SK-N-SH (cell line): ENCODE results near the gene NFATC2IP. TPM values are rescaled to one million over a fixed set of nuclear protein-coding genes. Genes with fewer than 3 reads are reported as not detected.

Source experiments
- CTCF ChIA-PET: fragments of 300-600, 350-600 bp; formaldehyde crosslinking; extraction: SDS; loops from one replicate; lab custom pipeline; 2021; lab: Yijun Ruan, JAX
- POLR2A ChIA-PET: fragments of 350-600 bp; sonication (Branson Sonifier 250); formaldehyde crosslinking; extraction: SDS; loops from one replicate; lab custom pipeline; 2020; ENCODE audit warnings: antibody characterized with exemption, inconsistent platforms; lab: Yijun Ruan, JAX
- DNase-seq: peaks from one replicate; pipeline ENCODE4 v3.0.0; 2012
- H2AFZ ChIP-seq: fragments of 200-600 bp; sonication (generic); 2 replicates; pipeline ENCODE4 v1.8.1; 2016; ENCODE audit warnings: antibody characterized with exemption, mild to moderate bottlenecking, low read depth
- H3F3A ChIP-seq: fragments of 200-600 bp; sonication (generic); replicated peaks from 2 replicates; pipeline ENCODE3; 2016; ENCODE audit warnings: antibody characterized with exemption, mild to moderate bottlenecking; ENCODE audit not compliant: insufficient read depth
- H3K27ac ChIP-seq, 2 experiments: fragments of 200-500 bp in 1 of 2; fragments of 200-600 bp in 1 of 2; sonication (Bioruptor generic) in 1 of 2; sonication (generic), shearing (Covaris generic) in 1 of 2; 2 replicates each; pipeline versions ENCODE4 v1.5.1 to v1.6.1; 2014 to 2016; ENCODE audit warnings: low read depth in 2 of 2, inconsistent platforms in 1 of 2, low read length in 1 of 2, mild to moderate bottlenecking in 1 of 2, mixed read lengths in 1 of 2
- H3K27me3 ChIP-seq: fragments of 200-600 bp; sonication (generic), shearing (Covaris generic); 2 replicates; pipeline ENCODE4 v1.6.1; 2016; ENCODE audit warnings: mixed run types; ENCODE audit not compliant: insufficient read depth
- H3K36me3 ChIP-seq, 2 experiments: fragments of 200-500 bp in 1 of 2; fragments of 200-600 bp in 1 of 2; sonication (Bioruptor generic) in 1 of 2; sonication (generic) in 1 of 2; replicated peaks in 1 of 2; 2 replicates each; pipeline versions ENCODE3 to v1.5.1; 2014 to 2016; ENCODE audit warnings: low read length in 1 of 2, mild to moderate bottlenecking in 1 of 2; ENCODE audit not compliant: insufficient read depth in 2 of 2, control insufficient read depth in 1 of 2
- H3K4me1 ChIP-seq, 2 experiments: fragments of 200-500 bp in 1 of 2; fragments of 200-600 bp in 1 of 2; sonication (Bioruptor generic) in 1 of 2; sonication (generic), shearing (Covaris generic) in 1 of 2; 2 replicates each; pipeline versions ENCODE4 v1.5.1 to v1.6.1; 2014 to 2016; ENCODE audit warnings: low read depth in 1 of 2, low read length in 1 of 2, mixed run types in 1 of 2; ENCODE audit not compliant: insufficient read depth in 2 of 2, control insufficient read depth in 1 of 2
- H3K4me2 ChIP-seq: fragments of 200-600 bp; sonication (generic), shearing (Covaris generic); 2 replicates; pipeline ENCODE4 v1.6.1; 2017; ENCODE audit warnings: mixed run types
- H3K4me3 ChIP-seq, 2 experiments: fragments of 200-500 bp in 1 of 2; fragments of 200-600 bp in 1 of 2; sonication (Bioruptor generic) in 1 of 2; sonication (generic), shearing (Covaris generic) in 1 of 2; 2 replicates each; pipeline versions ENCODE4 v1.5.1 to v1.8.1; 2014 to 2016; ENCODE audit warnings: low read depth in 2 of 2, inconsistent platforms in 1 of 2, low read length in 1 of 2, mild to moderate bottlenecking in 1 of 2, mixed read lengths in 1 of 2, moderate library complexity in 1 of 2
- H3K79me2 ChIP-seq: fragments of 200-600 bp; sonication (generic); 2 replicates; pipeline ENCODE4 v1.8.1; 2017; ENCODE audit warnings: mild to moderate bottlenecking; ENCODE audit not compliant: insufficient read depth
- H3K9ac ChIP-seq: fragments of 200-600 bp; sonication (generic); 2 replicates; pipeline ENCODE4 v1.6.1; 2017; ENCODE audit warnings: mixed run types
- H3K9me2 ChIP-seq: fragments of 200-600 bp; sonication (generic); 2 replicates; pipeline ENCODE4 v1.6.1; 2017; ENCODE audit warnings: mixed run types
- H3K9me3 ChIP-seq: fragments of 200-600 bp; sonication (generic); 2 replicates; pipeline ENCODE4 v1.6.1; 2017; ENCODE audit warnings: mixed run types, mild to moderate bottlenecking, moderate library complexity
- H4K20me1 ChIP-seq: fragments of 200-600 bp; sonication (generic); 2 replicates; pipeline ENCODE4 v1.6.1; 2017; ENCODE audit warnings: mild to moderate bottlenecking, mixed run types; ENCODE audit not compliant: insufficient read depth
- ELF1 ChIP-seq: IDR thresholded peaks from 2 replicates; pipeline ENCODE4 v1.4.0; 2012
- EZH2phosphoT487 ChIP-seq: fragments of 200-600 bp; sonication (generic); IDR thresholded peaks from 2 replicates; pipeline ENCODE4 v1.6.1; 2017; ENCODE audit warnings: low read depth, mixed run types, mild to moderate bottlenecking, antibody characterized with exemption, moderate library complexity, borderline replicate concordance
- FOSL2 ChIP-seq: IDR thresholded peaks from 2 replicates; pipeline ENCODE4 v1.4.0; 2012; ENCODE audit warnings: low read depth, mild to moderate bottlenecking, moderate library complexity, borderline replicate concordance
- FOXJ3 ChIP-seq: sonication (generic); formaldehyde crosslinking; IDR thresholded peaks from 2 replicates; pipeline ENCODE4 v1.5.1; 2020; ENCODE audit warnings: mild to moderate bottlenecking, missing genetic modification reagents
- MAX ChIP-seq: IDR thresholded peaks from 2 replicates; pipeline ENCODE4 v1.4.0; 2012; ENCODE audit warnings: low read depth
- MXI1 ChIP-seq: IDR thresholded peaks from 2 replicates; pipeline ENCODE4 v1.6.1; 2012; ENCODE audit warnings: mild to moderate bottlenecking, low read depth, low read length, improper control_type of control experiment
- NFIC ChIP-seq: IDR thresholded peaks from 2 replicates; pipeline ENCODE4 v1.4.0; 2012; ENCODE audit warnings: borderline replicate concordance
- PBX3 ChIP-seq: IDR thresholded peaks from 2 replicates; pipeline ENCODE4; 2012
- REST ChIP-seq: IDR thresholded peaks from 2 replicates; pipeline ENCODE4 v1.6.1; 2012; ENCODE audit warnings: mild to moderate bottlenecking, low read depth, low read length, moderate library complexity
- SIN3A ChIP-seq: IDR thresholded peaks from 2 replicates; pipeline ENCODE4 v1.6.1; 2012; ENCODE audit warnings: low read depth, mild to moderate bottlenecking, low read length, moderate library complexity, borderline replicate concordance
- WGBS: methylation state at CpG from one replicate; pipeline ENCODE4 v1.1.6; 2017; ENCODE audit warnings: low lambda C conversion rate; 5-methylcytosine and 5-hydroxymethylcytosine counted together
- polyA plus RNA-seq, 3 experiments: library from polyadenylated mRNA; depleted of rRNA; stranded (reverse); fragments of >200 nt; gene quantifications; 2 replicates each; pipeline ENCODE4 v1.2.3, GENCODE V29; 2012

Gene NFATC2IP
- polyA plus RNA-seq, 1 of the 3 experiments (the other 2 are of a cell fraction), result 41.9 TPM

- no peak overlapping the region for H3K9ac ChIP-seq
- TF ChIP-seq NFIC (no peak), REST (no peak), SIN3A (no peak), MXI1 (no peak), ELF1 (no peak), MAX (no peak), EZH2phosphoT487 (no peak), PBX3 (no peak), FOSL2 (no peak), FOXJ3 (no peak)
- peaks cover 11 to 21% of the 10 kb centered on the region in 2 experiments for H3K36me3 ChIP-seq
- H3K4me3 ChIP-seq, result no peak overlapping the region
- no peaks in the 10 kb centered on the region for H3K4me1 ChIP-seq
- ChIA-PET CTCF (interaction anchor here (1.0 to 1.3 kb wide), 2 partner anchors 11 to 13 kb away, joined by 3 to 4 read pairs; no protein-coding TSS in a partner anchor), POLR2A (no interaction called here)
- no peak overlapping the region for H2AFZ ChIP-seq
- H3K9me2 ChIP-seq, result no peaks in the 10 kb centered on the region
- H3K27me3 ChIP-seq, result no peaks in the 10 kb centered on the region
- H3K27ac ChIP-seq, result no peak overlapping the region
- no peak for DNase-seq
- WGBS, result 97% methylated on average over 13 of the region's 13 CpGs
- no peaks in the 10 kb centered on the region for H3K9me3 ChIP-seq
- H3F3A ChIP-seq, result no peaks in the 10 kb centered on the region
- no peaks in the 10 kb centered on the region for H3K79me2 ChIP-seq
- no peaks in the 10 kb centered on the region for H4K20me1 ChIP-seq
- H3K4me2 ChIP-seq, result no peak overlapping the region
Observed at GRCh38 chr16:28986492-28986891, 35.8 kb downstream of the NFATC2IP start.

- H3K4me1 ChIP-seq, result no peaks in the 10 kb centered on the region
- TF ChIP-seq EZH2phosphoT487 (no peak), FOXJ3 (no peak)
- TF ChIP-seq, all 33 proteins: peak for 0
- Histone ChIP-seq H3K79me2 (no peaks in the 10 kb centered on the region), H2AFZ (no peak overlapping the region), H3K9me3 (no peaks in the 10 kb centered on the region), H3K9ac (no peak overlapping the region), H3K4me3 (no peak overlapping the region), H3K9me2 (no peaks in the 10 kb centered on the region), H3K27ac (no peak overlapping the region), H3K4me2 (no peak overlapping the region), H4K20me1 (no peaks in the 10 kb centered on the region), H3K27me3 (no peaks in the 10 kb centered on the region), H3K36me3 (peaks cover 11 to 18% of the 10 kb centered on the region in 2 experiments), H3F3A (no peaks in the 10 kb centered on the region)
- DNase-seq, result no peak
- ChIA-PET CTCF (interaction anchor here (1.1 to 1.3 kb wide), 2 partner anchors 10 to 12 kb away, joined by 3 to 4 read pairs; no protein-coding TSS in a partner anchor), POLR2A (no interaction called here)
- 100% methylated on average over 4 of the region's 4 CpGs for WGBS
Observed at GRCh38 chr16:28987170-28987853, 36.6 kb downstream of the NFATC2IP start.
